PC-3 (cell line): ENCODE data around the gene DCTN3. TPM values are rescaled to one million over a fixed set of nuclear protein-coding genes. Genes with fewer than 3 reads are reported as not detected.

Source experiments
- ATAC-seq: fragments of 200-7000 bp; cut with Tn5 transposase; 2 replicates; pipeline ENCODE4 v1.9.1; 2020; ENCODE audit warnings: mild to moderate bottlenecking, moderate library complexity
- BruUV-seq: library from RNA; stranded (reverse); fragments of 400-500 nt; replicated peaks from 2 replicates; lab custom pipeline; 2021; lab: Mats Ljungman, UMichigan
- CTCF ChIA-PET: fragments of 300-600 bp; sonication (Branson Sonifier 250); formaldehyde crosslinking; loops from one replicate; lab custom pipeline; 2022; ENCODE audit warnings: antibody characterized with exemption; lab: Charles Lee
- POLR2A ChIA-PET: fragments of 300-600 bp; sonication (Branson Sonifier 250); formaldehyde crosslinking; loops from one replicate; lab custom pipeline; 2022; ENCODE audit warnings: antibody characterized with exemption; ENCODE audit not compliant: unreplicated experiment; lab: Charles Lee
- DNase-seq: peaks from one replicate; pipeline ENCODE4 v3.0.0-alpha.2; 2015
- H2AFZ ChIP-seq: fragments of 300-600 bp; sonication (generic); 2 replicates; pipeline ENCODE4 v1.6.0; 2016; ENCODE audit warnings: antibody characterized with exemption, low read length
- H3F3A ChIP-seq: fragments of 300-600 bp; sonication (generic); one replicate; pipeline ENCODE4 v1.6.0; 2017; ENCODE audit warnings: antibody characterized with exemption, low read length, control low read depth, mild to moderate bottlenecking; ENCODE audit not compliant: unreplicated experiment
- H3K27ac ChIP-seq: fragments of 300-600 bp; sonication (generic); 2 replicates; pipeline ENCODE4 v1.5.1; 2016; ENCODE audit warnings: mild to moderate bottlenecking, low read length
- H3K27me3 ChIP-seq: fragments of 300-600 bp; sonication (generic); 2 replicates; pipeline ENCODE4 v1.6.1; 2016; ENCODE audit warnings: low read length, mixed read lengths
- H3K36me3 ChIP-seq: fragments of 300-600 bp; sonication (generic); 2 replicates; pipeline ENCODE4 v1.6.1; 2016; ENCODE audit warnings: low read depth, mixed run types, low read length, mixed read lengths
- H3K4me1 ChIP-seq: fragments of 300-600 bp; sonication (generic); 2 replicates; pipeline ENCODE4 v1.5.1; 2016; ENCODE audit warnings: low read length; ENCODE audit not compliant: insufficient read depth
- H3K4me2 ChIP-seq: fragments of 300-600 bp; sonication (generic); 2 replicates; pipeline ENCODE4 v1.6.0; 2016; ENCODE audit warnings: low read length
- H3K4me3 ChIP-seq: fragments of 300-600 bp; sonication (generic); 2 replicates; pipeline ENCODE4 v1.5.1; 2016; ENCODE audit warnings: mild to moderate bottlenecking, low read length, mixed read lengths
- H3K79me2 ChIP-seq: fragments of 300-600 bp; sonication (generic); 2 replicates; pipeline ENCODE4 v1.6.1; 2017; ENCODE audit warnings: low read length, mixed read lengths
- H3K9ac ChIP-seq: fragments of 300-600 bp; sonication (generic); 2 replicates; pipeline ENCODE4 v1.6.0; 2016; ENCODE audit warnings: mild to moderate bottlenecking, low read length
- H3K9me2 ChIP-seq: fragments of 300-600 bp; sonication (generic); replicated peaks from 2 replicates; pipeline ENCODE4 v1.6.1; 2016; ENCODE audit warnings: mixed run types, low read length, mixed read lengths
- H3K9me3 ChIP-seq: fragments of 300-600 bp; sonication (generic); 2 replicates; pipeline ENCODE4 v1.6.1; 2016; ENCODE audit warnings: low read length, mixed read lengths
- H4K20me1 ChIP-seq: fragments of 300-600 bp; sonication (generic); 2 replicates; pipeline ENCODE4 v1.6.1; 2016; ENCODE audit warnings: low read length, mixed read lengths
- EZH2 ChIP-seq: fragments of 300-600 bp; sonication (generic); IDR thresholded peaks from one replicate; pipeline ENCODE4 v1.6.1; 2017; ENCODE audit warnings: antibody characterized with exemption, mild to moderate bottlenecking, low read length; ENCODE audit not compliant: unreplicated experiment
- EZH2phosphoT487 ChIP-seq: fragments of 300-600 bp; sonication (generic); IDR thresholded peaks from 2 replicates; pipeline ENCODE4 v1.6.1; 2018; ENCODE audit warnings: mild to moderate bottlenecking, antibody characterized with exemption, low read length, borderline replicate concordance
- intact Hi-C: fragments of 100-400 bp; cut with micrococcal nuclease; formaldehyde crosslinking; loops from 2 replicates; pipeline ENCODE4 v1.9.0; 2023
- total RNA-seq: library from RNA; depleted of rRNA; stranded (reverse); fragments of >200 nt; gene quantifications from 2 replicates; pipeline ENCODE4 v1.2.3, GENCODE V29; 2014
- TF ChIP-seq, protein P1 (sequence below): fragments of 300-600 bp; sonication (generic); conservative IDR thresholded peaks from 2 replicates; pipeline ENCODE4 v1.5.1; 2017; ENCODE audit warnings: antibody characterized with exemption, low read depth, mild to moderate bottlenecking, low read length

Gene DCTN3
- total RNA-seq, 1 experiment from 2014 or later: 102 TPM

DNA sequence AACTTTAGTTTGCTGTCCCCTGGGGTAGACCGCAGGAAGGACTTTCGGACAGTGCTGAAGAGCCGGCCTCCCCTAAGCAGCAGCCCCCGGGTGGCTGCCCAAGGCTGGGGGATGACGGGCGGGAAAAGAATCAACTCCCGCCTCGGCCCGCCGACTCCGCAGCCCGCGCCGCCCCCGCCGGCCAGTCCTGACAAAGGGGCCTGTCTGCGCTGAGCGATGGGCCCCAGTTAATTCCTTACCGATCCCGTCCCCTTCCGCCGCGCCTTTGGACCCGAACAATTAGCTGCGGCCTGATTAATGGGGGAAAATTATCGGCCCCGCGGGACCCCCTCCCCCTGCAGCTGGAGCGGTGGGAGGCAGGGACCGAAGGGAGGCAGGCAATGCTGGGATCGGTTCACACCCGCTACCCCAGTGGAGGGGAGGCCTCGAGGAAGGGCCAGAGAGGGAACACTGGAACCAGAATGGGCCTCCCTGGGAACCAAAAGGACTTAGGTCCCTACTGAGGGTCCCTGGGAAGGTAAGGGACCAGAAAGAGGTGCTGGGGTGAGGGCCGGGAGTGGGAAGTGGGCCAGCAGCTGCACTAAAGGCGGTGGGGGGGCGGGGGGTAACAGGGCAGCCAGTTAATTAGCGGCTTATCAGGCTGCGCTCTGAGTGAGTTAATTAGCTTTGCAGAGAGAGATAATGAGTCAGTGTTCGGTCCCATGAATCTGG, 4.3 kb upstream of the DCTN3 start:
- intact Hi-C loops: no loop called here
- no peak overlapping the region for H3K4me2 ChIP-seq
- ChIA-PET CTCF (no interaction called here), POLR2A (interaction anchor here (0.8 kb wide), 1 partner anchor 411 kb away, joined by 7 read pairs; no protein-coding TSS in a partner anchor)
- no peaks in the 10 kb centered on the region for H4K20me1 ChIP-seq
- ATAC-seq: no peak
- H3K79me2 ChIP-seq: peaks cover 5% of the 10 kb centered on the region
- H3K27me3 ChIP-seq: peaks cover 13% of the 10 kb centered on the region
- no peaks in the 10 kb centered on the region for H3F3A ChIP-seq
- BruUV-seq: no TSS peak
- H3K4me3 ChIP-seq: no peak overlapping the region
- H2AFZ ChIP-seq: no peak overlapping the region
- no peak overlapping the region for H3K9ac ChIP-seq
- TF ChIP-seq EZH2phosphoT487 (no peak), EZH2 (no peak)
- TF ChIP-seq, protein P1, sequence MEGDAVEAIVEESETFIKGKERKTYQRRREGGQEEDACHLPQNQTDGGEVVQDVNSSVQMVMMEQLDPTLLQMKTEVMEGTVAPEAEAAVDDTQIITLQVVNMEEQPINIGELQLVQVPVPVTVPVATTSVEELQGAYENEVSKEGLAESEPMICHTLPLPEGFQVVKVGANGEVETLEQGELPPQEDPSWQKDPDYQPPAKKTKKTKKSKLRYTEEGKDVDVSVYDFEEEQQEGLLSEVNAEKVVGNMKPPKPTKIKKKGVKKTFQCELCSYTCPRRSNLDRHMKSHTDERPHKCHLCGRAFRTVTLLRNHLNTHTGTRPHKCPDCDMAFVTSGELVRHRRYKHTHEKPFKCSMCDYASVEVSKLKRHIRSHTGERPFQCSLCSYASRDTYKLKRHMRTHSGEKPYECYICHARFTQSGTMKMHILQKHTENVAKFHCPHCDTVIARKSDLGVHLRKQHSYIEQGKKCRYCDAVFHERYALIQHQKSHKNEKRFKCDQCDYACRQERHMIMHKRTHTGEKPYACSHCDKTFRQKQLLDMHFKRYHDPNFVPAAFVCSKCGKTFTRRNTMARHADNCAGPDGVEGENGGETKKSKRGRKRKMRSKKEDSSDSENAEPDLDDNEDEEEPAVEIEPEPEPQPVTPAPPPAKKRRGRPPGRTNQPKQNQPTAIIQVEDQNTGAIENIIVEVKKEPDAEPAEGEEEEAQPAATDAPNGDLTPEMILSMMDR: no peak
- H3K9me2 ChIP-seq: no peaks in the 10 kb centered on the region
- DNase-seq: no peak
- H3K4me1 ChIP-seq: peaks cover 1% of the 10 kb centered on the region; the same call in 1 of the 2 replicates
- no peak overlapping the region for H3K27ac ChIP-seq
- no peaks in the 10 kb centered on the region for H3K9me3 ChIP-seq
- no peaks in the 10 kb centered on the region for H3K36me3 ChIP-seq

DNA sequence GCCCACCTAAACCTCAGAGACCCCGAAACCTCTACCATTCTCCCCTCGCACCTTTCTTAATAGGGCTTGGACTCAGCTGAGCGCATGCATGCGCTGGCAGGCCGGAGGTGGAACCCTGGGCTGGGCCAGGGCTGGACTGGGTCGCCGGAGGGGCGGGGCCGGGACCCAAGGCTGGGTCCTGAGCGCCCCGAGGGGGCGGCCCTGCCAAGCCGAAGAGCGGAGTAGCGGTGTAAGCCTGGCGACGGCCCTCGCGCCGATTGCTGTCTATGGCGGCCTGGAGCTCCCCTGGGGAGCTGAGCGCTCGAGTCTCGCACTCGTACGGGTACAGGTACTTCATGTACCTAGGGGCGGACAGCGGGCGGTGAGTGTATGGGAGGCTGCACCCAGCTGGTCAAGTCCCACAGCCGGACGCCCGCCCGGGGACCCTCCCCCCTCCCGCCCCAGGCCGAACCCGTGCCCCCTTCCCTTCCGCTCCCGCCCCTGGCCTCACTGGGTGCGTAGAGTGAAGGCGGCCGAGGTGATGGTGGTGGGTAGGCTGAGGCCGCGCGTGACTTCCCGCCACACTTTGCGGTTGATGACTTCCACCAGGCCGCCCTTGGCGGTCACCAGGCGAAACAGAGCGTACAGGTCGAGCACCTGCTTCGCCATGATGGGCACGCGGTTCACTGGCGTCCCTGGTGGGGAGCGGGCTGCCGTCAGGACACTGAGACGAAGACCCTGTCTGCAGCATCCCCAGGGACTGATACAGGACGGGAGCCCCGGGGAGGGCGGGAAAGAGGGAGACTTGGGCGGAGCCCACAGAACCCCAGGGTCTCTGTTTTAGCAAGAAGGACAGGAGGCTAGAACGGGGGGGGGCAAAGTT, 3.3 kb upstream of the DCTN3 start:
- Histone ChIP-seq H2AFZ (no peak overlapping the region), H3K27me3 (peaks cover 7% of the 10 kb centered on the region), H3K79me2 (peaks cover 6% of the 10 kb centered on the region), H3K9me3 (no peaks in the 10 kb centered on the region), H4K20me1 (no peaks in the 10 kb centered on the region), H3K9ac (no peak overlapping the region), H3K4me2 (no peak overlapping the region), H3K4me3 (no peak overlapping the region), H3K4me1 (peaks cover 8% of the 10 kb centered on the region; the same call in 1 of the 2 replicates), H3K9me2 (no peaks in the 10 kb centered on the region), H3K27ac (no peak overlapping the region), H3K36me3 (no peaks in the 10 kb centered on the region), H3F3A (no peaks in the 10 kb centered on the region)
- ATAC-seq (no peak), DNase-seq (no peak)
- ChIA-PET CTCF (no interaction called here), POLR2A (no interaction called here)
- BruUV-seq: no TSS peak
- intact Hi-C loops: no loop called here
- TF ChIP-seq, protein P1: no peak
- TF ChIP-seq EZH2phosphoT487 (no peak), EZH2 (no peak)

DNA sequence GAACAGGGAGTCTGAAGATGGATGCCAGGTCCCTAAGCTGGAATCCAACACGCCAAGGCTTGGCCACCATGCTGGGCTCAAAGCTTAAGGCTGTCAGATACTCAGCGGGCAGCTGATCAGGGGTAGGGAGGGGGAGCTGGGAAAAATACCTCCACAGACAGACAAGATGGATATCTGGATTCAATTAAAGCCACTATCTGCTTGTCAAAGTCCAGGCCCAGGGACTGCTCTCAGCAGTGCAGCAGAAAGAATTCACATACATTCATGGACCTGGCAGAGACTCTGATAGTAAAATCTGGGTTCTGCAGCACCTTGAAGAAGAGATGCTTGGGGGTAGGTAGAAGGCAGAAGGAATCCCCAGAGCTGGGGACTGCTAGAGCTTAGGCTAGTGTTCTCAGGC, 5.2 kb downstream of the DCTN3 start:
- Histone ChIP-seq H3K27me3 (no peaks in the 10 kb centered on the region), H3K4me1 (peaks cover 23% of the 10 kb centered on the region; the same call in 1 of the 2 replicates), H3K36me3 (no peaks in the 10 kb centered on the region), H3K9me2 (no peaks in the 10 kb centered on the region), H3F3A (no peaks in the 10 kb centered on the region), H3K4me3 (no peak overlapping the region), H3K4me2 (no peak overlapping the region), H2AFZ (no peak overlapping the region), H3K9me3 (no peaks in the 10 kb centered on the region), H3K79me2 (peaks cover 24% of the 10 kb centered on the region), H3K9ac (no peak overlapping the region), H4K20me1 (no peaks in the 10 kb centered on the region), H3K27ac (no peak overlapping the region)
- TF ChIP-seq, protein P1: no peak
- TF ChIP-seq EZH2phosphoT487: no peak
- TF ChIP-seq EZH2: no peak
- intact Hi-C loops: no loop called here
- DNase-seq (no peak), ATAC-seq (no peak)
- POLR2A ChIA-PET: no interaction called here
- CTCF ChIA-PET: no interaction called here
- BruUV-seq: no TSS peak
